HG02970 (cell line): ENCODE measurements around the gene RAB14.

Source experiments
- ATAC-seq: cut with Tn5 transposase; IDR thresholded peaks from one replicate; pipeline ENCODE4 v1.9.1; 2021; ENCODE audit warnings: mild to moderate bottlenecking, moderate library complexity, moderate number of reproducible peaks; ENCODE audit not compliant: unreplicated experiment, low FRiP score

RAB14 gene

DNA sequence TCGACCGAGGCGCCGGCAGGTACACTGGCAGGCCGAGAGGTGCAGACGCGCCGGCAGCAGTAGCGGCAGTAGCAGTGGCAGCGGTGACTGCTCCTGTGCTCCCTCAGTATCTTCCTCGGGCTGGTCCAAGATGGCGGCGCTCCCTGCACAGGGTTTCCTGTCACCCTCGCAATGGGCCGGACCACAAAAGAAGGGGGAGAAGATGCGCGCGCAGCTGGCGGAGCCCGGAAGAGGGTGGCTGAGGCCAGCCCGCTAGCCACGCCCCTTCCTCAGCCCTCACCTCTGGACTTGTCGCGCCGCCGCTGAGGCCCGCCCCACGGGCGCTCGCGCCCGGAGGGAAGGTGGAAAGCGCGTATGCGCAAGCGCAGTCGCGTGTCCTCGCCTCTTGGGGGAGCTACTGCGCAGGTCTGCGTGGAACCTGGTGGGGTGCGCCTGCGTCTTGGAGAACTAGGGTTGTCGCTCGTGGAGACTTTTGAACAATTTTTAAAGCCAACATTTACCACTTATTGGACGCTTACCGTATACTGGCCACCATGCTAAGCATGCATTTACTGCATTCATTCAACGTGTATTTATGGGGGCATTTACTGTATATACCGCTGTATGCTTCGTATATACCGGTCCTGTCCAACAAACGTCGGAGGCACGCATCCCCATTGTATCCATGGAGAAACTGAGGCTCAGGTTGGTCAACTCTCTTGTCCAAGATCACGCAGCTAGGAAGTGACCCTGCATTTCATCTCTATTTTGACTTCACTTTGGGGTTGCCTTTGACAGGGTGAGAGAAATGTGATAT lies at the start of gene RAB14:
TSS of gene RAB14 (minus strand) at position 132 of the 796 bp plus-strand sequence. CDS start 8,457 bp downstream, outside the sequence.
- ATAC-seq = peak; percentile 88

GRCh38 chr9:121249563-121249962 lies 47.9 kb upstream of the RAB14 start:
- ATAC-seq = no peak

- no peak for ATAC-seq
Measured at GRCh38 chr9:121246821-121247561, 45.3 kb upstream of the RAB14 start.

DNA sequence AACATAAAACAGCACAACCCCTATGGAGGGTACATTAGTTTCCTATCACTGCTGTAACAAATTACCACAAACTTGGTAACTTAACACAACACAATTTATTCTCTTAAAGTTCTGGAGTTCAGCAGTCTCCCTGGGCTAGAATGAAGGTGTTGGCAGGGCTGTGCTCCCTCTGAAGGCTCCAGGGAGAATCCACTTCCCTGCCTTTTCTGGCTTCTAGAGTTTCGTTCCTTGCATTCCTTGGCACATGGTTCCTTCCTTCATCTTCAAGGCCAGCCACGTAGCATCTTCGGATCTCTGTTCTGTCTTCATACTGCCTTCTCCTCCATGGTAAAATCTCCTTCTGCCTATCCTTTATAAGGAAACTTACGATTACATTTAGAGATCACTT lies 41.3 kb upstream of the RAB14 start:
- ATAC-seq = no peak

DNA sequence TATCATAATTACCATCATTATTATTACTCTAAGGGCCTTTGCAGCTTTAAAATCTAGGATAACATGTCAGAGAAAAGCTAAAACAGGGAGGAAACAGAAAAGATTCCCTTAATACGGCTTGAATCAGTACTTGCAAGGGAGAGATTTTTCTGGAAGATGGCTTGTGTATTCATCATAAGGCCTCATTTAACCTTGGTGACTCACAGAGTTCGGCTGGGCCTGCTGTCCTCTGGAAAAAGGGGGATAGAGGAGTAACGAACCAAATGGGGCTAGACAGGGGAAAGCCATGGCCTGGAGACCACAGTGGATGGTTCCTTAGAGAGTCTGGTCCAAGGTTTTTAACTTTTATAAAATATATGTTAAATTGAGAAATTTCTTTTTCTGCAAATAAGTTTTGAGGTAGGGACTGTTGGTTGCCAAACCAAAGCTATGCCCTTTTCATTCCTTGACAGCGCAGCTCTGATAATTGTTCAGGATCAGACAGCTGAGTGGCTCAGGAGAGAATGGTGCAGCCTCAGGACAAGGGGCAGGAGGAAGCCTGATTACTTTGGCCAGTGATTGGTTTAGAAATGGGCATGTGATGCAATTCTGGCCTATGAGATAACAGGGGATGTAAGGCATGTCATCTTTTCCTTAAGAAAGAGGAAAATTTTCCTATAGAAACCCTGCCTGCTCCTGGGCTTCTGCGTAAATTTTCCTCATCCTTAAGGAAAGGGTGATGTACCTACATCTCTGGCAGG lies 40.7 kb upstream of the RAB14 start:
- ATAC-seq = no peak

DNA sequence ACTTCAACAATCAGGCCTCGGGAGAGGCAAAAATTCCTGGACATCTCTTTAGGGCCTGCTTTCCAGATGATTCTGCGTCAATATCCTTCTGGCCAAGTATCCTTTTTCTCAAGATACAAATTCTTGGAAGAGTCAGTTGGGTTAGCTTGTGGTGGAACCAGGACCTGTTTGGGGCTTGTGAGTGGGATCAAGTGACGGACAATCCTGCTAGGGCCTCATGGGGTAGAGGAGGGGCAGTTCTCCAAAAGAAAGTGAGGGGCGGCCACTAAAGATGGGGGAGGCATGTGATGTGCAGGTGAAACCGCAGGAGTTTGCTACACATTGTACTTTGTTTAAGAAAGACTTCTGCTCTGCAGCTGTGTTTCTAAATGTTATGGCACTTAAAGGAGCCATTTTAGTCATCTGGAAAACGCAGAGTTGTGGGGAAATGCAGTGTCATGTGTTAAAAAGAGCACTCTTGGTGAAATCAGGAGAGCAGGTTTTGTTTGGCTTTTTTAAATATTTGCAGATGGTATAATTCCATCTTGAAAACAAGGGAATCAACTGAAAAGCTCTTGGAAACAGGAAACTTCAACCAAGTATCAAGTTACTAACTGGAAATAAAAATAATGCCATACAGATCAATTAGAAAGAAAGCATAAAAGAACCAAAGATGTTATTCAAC lies 38.9 kb upstream of the RAB14 start:
- ATAC-seq = no peak

GRCh38 chr9:121239851-121240250 lies 38.2 kb upstream of the RAB14 start:
- ATAC-seq = no peak

DNA sequence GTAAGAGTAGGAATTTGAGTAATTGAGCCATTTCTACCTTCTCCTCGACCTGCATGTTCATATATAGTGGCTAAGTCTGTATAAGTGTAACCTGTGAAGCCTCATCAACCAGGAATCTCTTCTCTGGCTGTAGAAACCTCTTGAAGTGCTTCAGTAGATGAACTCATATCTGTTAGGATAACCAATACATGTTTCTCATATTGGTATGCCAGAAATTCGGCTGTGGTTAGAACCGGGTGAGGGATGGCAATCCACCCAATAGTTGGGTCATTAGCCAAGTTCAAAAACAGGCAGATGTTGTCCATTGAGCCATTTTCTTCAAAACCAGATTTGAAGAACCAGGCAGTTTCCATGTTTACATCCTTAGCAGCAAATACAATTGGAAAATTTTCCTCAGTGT lies 37.4 kb upstream of the RAB14 start:
- no peak for ATAC-seq

DNA sequence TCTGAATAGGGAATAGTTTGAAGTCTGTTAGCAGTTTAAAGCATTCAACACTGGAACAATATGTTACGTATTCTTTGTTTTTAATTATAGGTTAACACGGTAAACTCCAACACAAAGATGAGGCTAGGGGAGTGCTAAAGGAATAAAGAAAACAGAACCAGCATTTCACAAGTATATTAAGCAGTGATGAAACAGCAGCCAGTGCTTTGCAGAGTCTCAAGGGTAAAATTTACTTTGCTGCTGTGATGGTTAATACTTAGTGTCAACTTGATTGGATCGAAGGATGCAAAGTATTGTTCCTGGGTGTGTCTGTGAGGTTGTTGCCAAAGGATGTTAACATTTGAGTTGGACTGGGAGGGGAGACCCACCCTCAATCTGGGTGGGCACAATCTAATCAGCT lies 36.2 kb upstream of the RAB14 start:
- ATAC-seq = no peak

GRCh38 chr9:121235512-121235911 lies 33.8 kb upstream of the RAB14 start:
- no peak for ATAC-seq

DNA sequence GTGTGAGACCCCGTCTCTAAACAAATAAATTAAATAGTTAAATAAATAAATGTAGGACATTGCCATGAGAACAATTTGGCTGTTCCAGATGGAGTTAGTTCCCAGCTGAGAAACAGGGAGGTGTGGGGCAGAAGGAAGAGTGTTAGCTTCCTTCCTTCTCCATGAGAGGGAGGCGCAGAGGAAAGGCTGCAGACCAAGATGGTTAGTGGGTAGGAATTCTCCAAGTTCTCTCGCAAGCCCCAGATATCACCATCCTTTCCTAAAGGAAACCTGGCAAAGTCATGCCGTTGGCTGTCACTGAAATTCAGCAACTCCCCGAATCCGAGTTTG lies 33.1 kb upstream of the RAB14 start:
- no peak for ATAC-seq

DNA sequence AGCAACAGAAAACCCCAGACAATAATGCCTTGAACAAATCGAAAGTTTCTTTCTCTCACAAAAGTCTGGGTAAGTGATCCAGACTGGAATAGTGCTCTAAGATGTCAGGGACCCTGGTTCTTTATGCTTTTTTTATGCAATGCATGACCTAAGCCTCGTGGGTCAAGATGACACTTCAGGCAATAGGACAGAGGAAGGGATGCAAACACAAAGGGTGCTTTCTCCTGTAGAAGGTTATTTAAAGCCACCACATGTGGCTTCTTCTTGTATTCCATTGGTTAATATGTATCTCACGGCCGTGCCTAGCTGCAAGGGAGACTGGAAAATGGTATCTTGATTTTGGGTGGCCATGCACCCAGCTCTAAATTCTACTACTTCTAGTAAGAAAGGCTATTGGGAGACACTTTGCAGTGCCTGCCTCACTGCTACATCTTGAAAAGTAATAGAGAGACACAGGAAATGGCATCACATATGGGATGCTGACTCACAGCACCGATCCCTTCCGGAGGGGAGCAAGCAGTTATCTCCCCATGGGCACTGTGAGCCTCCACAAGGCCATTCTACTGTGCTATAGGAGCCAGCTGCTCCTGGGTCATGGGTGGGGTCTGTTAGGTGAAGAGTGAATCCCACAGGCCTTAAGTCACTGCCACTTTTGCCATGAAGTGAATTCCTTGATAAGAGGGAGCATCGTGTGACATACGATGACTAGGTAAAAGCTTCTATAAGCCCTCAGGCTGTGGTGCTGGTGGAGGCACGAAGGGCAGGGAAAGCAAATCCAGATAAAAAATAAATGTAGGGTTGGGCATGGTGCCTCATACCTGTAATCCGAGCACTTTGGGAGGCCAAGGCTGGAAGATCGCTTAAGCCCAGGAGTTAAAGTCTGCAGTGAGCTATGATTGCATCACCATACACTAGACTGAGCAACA lies 32.5 kb upstream of the RAB14 start:
- ATAC-seq = no peak

GRCh38 chr9:121232251-121232650 lies 30.6 kb upstream of the RAB14 start:
- ATAC-seq = no peak

- no peak for ATAC-seq
Measured at GRCh38 chr9:121230256-121230655, 28.6 kb upstream of the RAB14 start.

GRCh38 chr9:121227862-121228261 lies 26.2 kb upstream of the RAB14 start:
- ATAC-seq = no peak

DNA sequence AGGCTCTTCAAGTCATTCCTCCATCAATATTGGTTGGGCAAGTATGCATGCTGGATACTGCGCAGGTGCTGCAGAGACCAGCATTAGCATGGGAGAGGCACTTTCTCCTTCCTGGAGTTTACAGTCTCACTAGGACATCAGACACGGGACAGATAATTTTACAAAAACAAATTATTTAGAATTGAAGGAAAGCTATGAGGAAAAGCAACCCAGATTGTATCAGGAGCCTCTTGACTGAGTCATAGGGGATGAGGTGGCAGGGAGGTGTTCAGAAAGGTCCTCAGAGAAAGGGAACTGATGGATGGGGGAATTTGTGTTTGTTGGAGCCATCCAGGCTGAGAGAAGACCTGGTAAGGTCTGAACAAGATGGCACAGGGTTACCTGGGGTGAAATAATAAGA lies 24.5 kb upstream of the RAB14 start:
- ATAC-seq = no peak

GRCh38 chr9:121225240-121225639 lies 23.6 kb upstream of the RAB14 start:
- no peak for ATAC-seq

GRCh38 chr9:121222524-121223171 lies 21.0 kb upstream of the RAB14 start:
- ATAC-seq = no peak

DNA sequence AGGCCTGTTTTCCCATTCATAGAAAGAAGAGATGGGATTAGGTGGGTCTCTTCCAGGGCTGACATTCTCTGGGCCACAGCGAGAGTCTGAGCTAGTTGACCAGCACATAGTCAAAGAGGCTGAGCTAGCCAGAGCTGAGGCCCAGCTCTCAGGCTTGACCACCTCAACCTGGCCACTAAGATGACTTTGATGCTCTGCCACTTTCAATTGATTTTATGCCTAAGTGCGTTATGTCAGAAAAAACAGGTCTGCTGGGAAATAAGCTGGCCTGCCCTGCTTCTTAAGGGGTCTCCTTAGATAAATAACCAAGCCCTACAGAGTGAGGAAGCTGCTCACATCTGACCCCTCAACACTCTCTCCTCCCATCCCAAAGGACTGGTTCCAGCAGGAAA lies 20.0 kb upstream of the RAB14 start:
- no peak for ATAC-seq
